Fibroblast of lung (primary cell): ENCODE results near the gene WASHC3.

ENCODE experiments used
- EZH2 ChIP-seq: IDR thresholded peaks from 2 replicates; pipeline ENCODE4 v1.5.1; 2012; ENCODE audit warnings: low read length, control low read depth, mild to moderate bottlenecking; ENCODE audit errors: missing control alignments
- TF ChIP-seq, protein P1 (sequence below), 2 donors: IDR thresholded peaks in 1 of 2; conservative IDR thresholded peaks in 1 of 2; 1 replicate in 1 of 2; 2 replicates in 1 of 2; pipeline ENCODE4 v1.5.1; 2011 to 2012; ENCODE audit warnings: low read length in 2 of 2, control low read depth in 1 of 2, inconsistent platforms in 1 of 2, low read depth in 1 of 2, mild to moderate bottlenecking in 1 of 2

DNA sequence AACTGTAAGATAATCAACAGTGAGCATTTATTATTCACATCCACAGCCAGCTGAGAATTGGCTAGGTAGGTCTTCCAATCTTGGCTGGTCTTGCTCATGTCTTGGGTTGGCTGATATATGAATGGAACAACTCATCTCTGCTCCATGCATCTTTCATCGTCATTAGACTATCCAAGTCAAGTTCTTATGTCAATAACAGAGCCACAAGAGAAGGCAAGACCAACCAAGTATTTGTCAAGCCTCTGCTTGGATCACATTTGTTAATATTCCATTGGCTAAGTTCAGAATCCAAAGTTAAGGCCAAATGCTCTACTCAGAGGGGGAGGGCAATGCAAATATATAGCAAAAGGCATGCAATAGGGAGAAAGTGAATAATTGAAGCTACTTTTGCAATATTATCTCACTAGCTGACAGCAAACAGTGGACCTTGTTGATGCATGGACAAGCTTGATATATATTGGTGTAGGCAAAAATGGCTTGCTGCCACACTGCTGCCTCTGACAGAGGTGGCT is 53.1 kb downstream of the WASHC3 start:
- TF ChIP-seq, protein P1, sequence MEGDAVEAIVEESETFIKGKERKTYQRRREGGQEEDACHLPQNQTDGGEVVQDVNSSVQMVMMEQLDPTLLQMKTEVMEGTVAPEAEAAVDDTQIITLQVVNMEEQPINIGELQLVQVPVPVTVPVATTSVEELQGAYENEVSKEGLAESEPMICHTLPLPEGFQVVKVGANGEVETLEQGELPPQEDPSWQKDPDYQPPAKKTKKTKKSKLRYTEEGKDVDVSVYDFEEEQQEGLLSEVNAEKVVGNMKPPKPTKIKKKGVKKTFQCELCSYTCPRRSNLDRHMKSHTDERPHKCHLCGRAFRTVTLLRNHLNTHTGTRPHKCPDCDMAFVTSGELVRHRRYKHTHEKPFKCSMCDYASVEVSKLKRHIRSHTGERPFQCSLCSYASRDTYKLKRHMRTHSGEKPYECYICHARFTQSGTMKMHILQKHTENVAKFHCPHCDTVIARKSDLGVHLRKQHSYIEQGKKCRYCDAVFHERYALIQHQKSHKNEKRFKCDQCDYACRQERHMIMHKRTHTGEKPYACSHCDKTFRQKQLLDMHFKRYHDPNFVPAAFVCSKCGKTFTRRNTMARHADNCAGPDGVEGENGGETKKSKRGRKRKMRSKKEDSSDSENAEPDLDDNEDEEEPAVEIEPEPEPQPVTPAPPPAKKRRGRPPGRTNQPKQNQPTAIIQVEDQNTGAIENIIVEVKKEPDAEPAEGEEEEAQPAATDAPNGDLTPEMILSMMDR (conservative IDR thresholded peaks at IDR 0.05 in 1 of 2, IDR thresholded peaks at IDR 0.05 in 1 of 2; ENCODE audit: low read depth in 1 of 2, low read length in 2 of 2): no peak
- no peak for TF ChIP-seq EZH2
